Bronchial epithelial cell (primary cell): ENCODE data around the gene TSPAN2. TPM values are rescaled to one million over a fixed set of nuclear protein-coding genes. Genes with fewer than 3 reads are reported as not detected.

Experiments used
- DNase-seq: peaks from one replicate; pipeline ENCODE4 v3.0.0-alpha.2; 2010; ENCODE audit warnings: low read depth
- FAIRE-seq: peaks from 2 replicates; lab custom pipeline; 2011; peaks lifted over from hg19 to GRCh38; lab: Jason Lieb, UNC
- H3K27me3 ChIP-seq: 2 replicates; pipeline ENCODE4 v1.5.1; 2011; ENCODE audit warnings: low read length; ENCODE audit not compliant: control insufficient read depth, insufficient read depth
- H3K36me3 ChIP-seq: 2 replicates; pipeline ENCODE4 v1.5.1; 2011; ENCODE audit warnings: low read length; ENCODE audit not compliant: control insufficient read depth, insufficient read depth
- H3K4me3 ChIP-seq: 2 replicates; pipeline ENCODE4 v1.5.1; 2011; ENCODE audit warnings: mild to moderate bottlenecking, low read depth, low read length, control low read depth
- total RNA-seq: library from RNA; depleted of rRNA; stranded (reverse); fragments of >200 nt; gene quantifications from 2 replicates; pipeline ENCODE4 v1.2.1, GENCODE V29; 2014
- TF ChIP-seq, protein P1 (sequence below): IDR thresholded peaks from 2 replicates; pipeline ENCODE4 v1.5.1; 2011; ENCODE audit warnings: mild to moderate bottlenecking, moderate library complexity, low read length, control low read depth, inconsistent platforms; ENCODE audit not compliant: insufficient read depth, severe bottlenecking

TSPAN2 gene
- total RNA-seq, 1 donor from 2014 or later: 0.26 TPM

DNA sequence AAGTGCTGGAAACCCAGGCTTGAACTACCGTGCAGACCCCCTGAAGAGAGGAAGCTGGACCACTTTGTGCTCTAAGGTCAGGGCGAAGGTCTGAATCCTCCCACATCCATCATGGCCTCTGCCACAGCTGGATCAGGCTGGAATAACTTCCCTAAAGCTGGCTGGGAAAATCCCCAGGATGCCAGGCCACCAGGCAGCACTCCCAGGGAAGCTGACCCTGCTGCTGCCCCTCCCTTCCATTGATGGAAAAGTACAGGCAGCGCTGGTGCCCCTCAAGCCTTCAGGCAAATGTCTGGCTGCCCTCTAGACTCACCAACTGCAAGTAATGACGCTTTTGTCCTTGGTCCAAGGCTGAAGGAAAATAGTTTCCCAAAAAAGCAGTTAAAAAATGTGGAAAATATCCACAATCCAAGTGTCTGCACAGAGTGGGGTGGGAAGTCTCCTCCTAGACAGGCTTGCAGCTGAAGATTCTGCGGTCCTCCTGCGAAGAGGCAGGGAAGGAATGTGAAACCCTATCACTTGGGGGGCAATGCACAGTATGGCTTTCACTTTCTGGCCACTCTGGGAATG, 39.9 kb upstream of the TSPAN2 start:
- TF ChIP-seq, protein P1, sequence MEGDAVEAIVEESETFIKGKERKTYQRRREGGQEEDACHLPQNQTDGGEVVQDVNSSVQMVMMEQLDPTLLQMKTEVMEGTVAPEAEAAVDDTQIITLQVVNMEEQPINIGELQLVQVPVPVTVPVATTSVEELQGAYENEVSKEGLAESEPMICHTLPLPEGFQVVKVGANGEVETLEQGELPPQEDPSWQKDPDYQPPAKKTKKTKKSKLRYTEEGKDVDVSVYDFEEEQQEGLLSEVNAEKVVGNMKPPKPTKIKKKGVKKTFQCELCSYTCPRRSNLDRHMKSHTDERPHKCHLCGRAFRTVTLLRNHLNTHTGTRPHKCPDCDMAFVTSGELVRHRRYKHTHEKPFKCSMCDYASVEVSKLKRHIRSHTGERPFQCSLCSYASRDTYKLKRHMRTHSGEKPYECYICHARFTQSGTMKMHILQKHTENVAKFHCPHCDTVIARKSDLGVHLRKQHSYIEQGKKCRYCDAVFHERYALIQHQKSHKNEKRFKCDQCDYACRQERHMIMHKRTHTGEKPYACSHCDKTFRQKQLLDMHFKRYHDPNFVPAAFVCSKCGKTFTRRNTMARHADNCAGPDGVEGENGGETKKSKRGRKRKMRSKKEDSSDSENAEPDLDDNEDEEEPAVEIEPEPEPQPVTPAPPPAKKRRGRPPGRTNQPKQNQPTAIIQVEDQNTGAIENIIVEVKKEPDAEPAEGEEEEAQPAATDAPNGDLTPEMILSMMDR: no peak
- no peaks in the 10 kb centered on the region for H3K36me3 ChIP-seq
- no peak overlapping the region for H3K4me3 ChIP-seq
- H3K27me3 ChIP-seq: no peaks in the 10 kb centered on the region
- no peak for FAIRE-seq
- no peak for DNase-seq

DNA sequence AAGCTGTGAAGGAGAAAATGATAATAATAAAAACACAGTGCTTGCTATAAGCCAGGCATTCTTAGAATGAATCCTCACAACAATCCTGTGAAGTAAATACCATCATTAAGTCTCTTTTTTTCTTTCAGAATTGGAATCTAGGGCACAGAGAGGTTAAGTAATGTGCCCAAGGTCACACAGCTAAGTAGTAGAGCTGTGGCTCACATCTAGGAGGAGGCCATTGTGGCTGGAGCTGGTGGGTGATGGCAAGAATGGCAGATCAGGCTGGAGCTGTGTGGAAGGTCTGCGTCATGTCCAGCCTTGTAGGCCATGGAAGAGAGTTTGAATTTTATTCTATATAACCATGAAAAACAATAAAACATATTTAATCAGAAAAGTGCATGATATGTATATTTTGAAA, 38.2 kb upstream of the TSPAN2 start:
- no peaks in the 10 kb centered on the region for H3K36me3 ChIP-seq
- DNase-seq (no peak), FAIRE-seq (no peak)
- no peak overlapping the region for H3K4me3 ChIP-seq
- H3K27me3 ChIP-seq: no peaks in the 10 kb centered on the region
- TF ChIP-seq, protein P1: no peak

DNA sequence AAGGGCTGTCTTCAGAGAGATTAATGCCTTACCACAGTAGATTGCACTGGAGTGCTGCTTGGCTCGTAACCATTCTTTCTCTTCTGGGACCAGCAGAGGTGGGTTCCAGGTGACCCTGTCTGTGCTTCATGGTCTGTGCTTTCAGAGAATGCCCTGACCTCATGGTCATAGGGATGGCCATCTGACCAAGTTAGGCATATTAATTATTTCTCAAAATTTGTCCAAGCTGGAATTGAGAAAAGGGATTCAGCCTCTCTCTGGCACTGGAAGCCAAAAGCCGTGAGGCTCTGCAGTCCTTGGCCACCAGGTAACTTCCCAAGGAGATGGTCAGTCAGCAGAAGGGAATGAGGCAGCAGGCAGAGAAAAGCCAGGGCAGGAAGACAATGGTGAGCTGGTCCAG, 37.2 kb upstream of the TSPAN2 start:
- DNase-seq (no peak), FAIRE-seq (no peak)
- H3K4me3 ChIP-seq: no peak overlapping the region
- H3K36me3 ChIP-seq: no peaks in the 10 kb centered on the region
- TF ChIP-seq, protein P1: no peak
- H3K27me3 ChIP-seq: no peaks in the 10 kb centered on the region

GRCh38 chr1:115123116-115123515, 33.8 kb upstream of the TSPAN2 start:
- Histone ChIP-seq H3K27me3 (no peaks in the 10 kb centered on the region), H3K36me3 (no peaks in the 10 kb centered on the region), H3K4me3 (no peak overlapping the region)
- no peak for FAIRE-seq
- DNase-seq: no peak
- TF ChIP-seq, protein P1: no peak

GRCh38 chr1:115121793-115122192, 32.5 kb upstream of the TSPAN2 start:
- Histone ChIP-seq H3K4me3 (no peak overlapping the region), H3K36me3 (no peaks in the 10 kb centered on the region), H3K27me3 (no peaks in the 10 kb centered on the region)
- no peak for FAIRE-seq
- TF ChIP-seq, protein P1: no peak
- DNase-seq: no peak

DNA sequence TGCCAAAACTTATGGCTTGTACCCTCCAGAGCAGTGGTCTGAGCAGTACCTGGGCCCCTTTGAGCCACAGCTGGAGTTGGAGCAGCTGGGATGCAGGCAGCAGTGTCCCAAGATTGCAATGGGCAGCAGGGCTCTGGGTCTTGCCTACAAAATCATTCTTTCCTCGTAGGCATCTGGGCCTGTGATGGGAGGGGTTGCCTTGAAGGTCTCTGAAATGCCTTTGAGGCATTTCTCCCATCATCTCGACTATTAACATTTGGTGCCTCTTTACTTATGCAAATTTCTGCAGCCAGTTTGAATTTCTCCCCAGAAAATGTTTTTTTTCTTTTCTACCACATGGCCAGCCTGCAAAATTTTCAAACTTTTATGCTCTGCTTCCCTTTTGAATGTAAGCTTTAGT, 31.0 kb upstream of the TSPAN2 start:
- TF ChIP-seq, protein P1: no peak
- DNase-seq: no peak
- FAIRE-seq: no peak
- Histone ChIP-seq H3K4me3 (no peak overlapping the region), H3K36me3 (no peaks in the 10 kb centered on the region), H3K27me3 (no peaks in the 10 kb centered on the region)
